GM21381 (cell line): ENCODE data around the gene NXPE3.
A peak's percentile ranks its signal among the peaks of the same experiment; 100 is the strongest.

Source experiments
- ATAC-seq: cut with Tn5 transposase; IDR thresholded peaks from one replicate; pipeline ENCODE4 v1.9.1; 2021; ENCODE audit warnings: mild to moderate bottlenecking, moderate library complexity; ENCODE audit not compliant: unreplicated experiment

NXPE3 gene

GRCh38 chr3:101802179-101802578 is 23.2 kb downstream of the NXPE3 start:
- ATAC-seq: no peak

- ATAC-seq: peak; percentile 92
Measured at GRCh38 chr3:101803173-101803782, 24.3 kb downstream of the NXPE3 start.

- no peak for ATAC-seq
Measured at GRCh38 chr3:101803939-101804338, 24.9 kb downstream of the NXPE3 start.

GRCh38 chr3:101806491-101806890 is 27.5 kb downstream of the NXPE3 start:
- ATAC-seq: no peak

- no peak for ATAC-seq
Measured at GRCh38 chr3:101807888-101808287, 28.9 kb downstream of the NXPE3 start.

- ATAC-seq: peak; percentile 39
Measured at GRCh38 chr3:101809178-101810021, 30.4 kb downstream of the NXPE3 start.

- no peak for ATAC-seq
Measured at GRCh38 chr3:101810022-101810418, 31.0 kb downstream of the NXPE3 start.

GRCh38 chr3:101811875-101812274 is 32.9 kb downstream of the NXPE3 start:
- ATAC-seq: no peak

- ATAC-seq: no peak
Measured at GRCh38 chr3:101812895-101813294, 33.9 kb downstream of the NXPE3 start.

GRCh38 chr3:101813817-101814440 is 34.9 kb downstream of the NXPE3 start:
- ATAC-seq: no peak

GRCh38 chr3:101814835-101815234 is 35.8 kb downstream of the NXPE3 start:
- ATAC-seq: no peak

GRCh38 chr3:101816215-101817149 is 37.5 kb downstream of the NXPE3 start:
- no peak for ATAC-seq

- ATAC-seq: no peak
Measured at GRCh38 chr3:101817992-101818391, 39.0 kb downstream of the NXPE3 start.

GRCh38 chr3:101819649-101820206 is 40.7 kb downstream of the NXPE3 start:
- peak; percentile 51 for ATAC-seq

- ATAC-seq: no peak
Measured at GRCh38 chr3:101821503-101821902, 42.5 kb downstream of the NXPE3 start.

- ATAC-seq: no peak
Measured at GRCh38 chr3:101823525-101823924, 44.5 kb downstream of the NXPE3 start.

- no peak for ATAC-seq
Measured at GRCh38 chr3:101824702-101825101, 45.7 kb downstream of the NXPE3 start.

- no peak for ATAC-seq
Measured at GRCh38 chr3:101825904-101826445, 47.0 kb downstream of the NXPE3 start.

- peak; percentile 82 for ATAC-seq
Measured at GRCh38 chr3:101827211-101828174, 48.5 kb downstream of the NXPE3 start.
